Nephron progenitor cell (in vitro differentiated cells): Measurements from ENCODE around the gene IL12RB2.
"Not testable (repeated sequence)": the region's sequence is repeated elsewhere in the genome, so short reads cannot be mapped to it uniquely, and the experiment has no call there.

Source experiments
- DNase-seq: peaks from one replicate; pipeline ENCODE4 v3.0.0; 2021
- H3K27ac Mint-ChIP-seq: 2 replicates; pipeline ENCODE4 v1.8.0; 2021; ENCODE audit warnings: mild to moderate bottlenecking, moderate library complexity, mixed read lengths
- H3K27me3 Mint-ChIP-seq: 2 replicates; pipeline ENCODE4 v1.8.0; 2021; ENCODE audit warnings: mild to moderate bottlenecking, low read depth, mixed read lengths; ENCODE audit not compliant: poor library complexity
- H3K36me3 Mint-ChIP-seq: 2 replicates; pipeline ENCODE4 v1.8.0; 2021; ENCODE audit warnings: low read depth, mixed read lengths
- H3K4me1 Mint-ChIP-seq: 2 replicates; pipeline ENCODE4 v1.8.0; 2021; ENCODE audit warnings: mixed read lengths
- H3K4me3 Mint-ChIP-seq: 2 replicates; pipeline ENCODE4 v1.8.0; 2021; ENCODE audit warnings: mild to moderate bottlenecking, moderate library complexity, mixed read lengths
- H3K9me3 Mint-ChIP-seq: 2 replicates; pipeline ENCODE4 v1.8.0; 2021; ENCODE audit warnings: mild to moderate bottlenecking, moderate library complexity, mixed read lengths
- TF ChIP-seq, protein P1 (sequence below): fragments of 200-600 bp; sonication (generic); IDR thresholded peaks from 2 replicates; pipeline ENCODE4 v1.5.0; 2021; ENCODE audit warnings: antibody characterized with exemption

IL12RB2 gene

DNA sequence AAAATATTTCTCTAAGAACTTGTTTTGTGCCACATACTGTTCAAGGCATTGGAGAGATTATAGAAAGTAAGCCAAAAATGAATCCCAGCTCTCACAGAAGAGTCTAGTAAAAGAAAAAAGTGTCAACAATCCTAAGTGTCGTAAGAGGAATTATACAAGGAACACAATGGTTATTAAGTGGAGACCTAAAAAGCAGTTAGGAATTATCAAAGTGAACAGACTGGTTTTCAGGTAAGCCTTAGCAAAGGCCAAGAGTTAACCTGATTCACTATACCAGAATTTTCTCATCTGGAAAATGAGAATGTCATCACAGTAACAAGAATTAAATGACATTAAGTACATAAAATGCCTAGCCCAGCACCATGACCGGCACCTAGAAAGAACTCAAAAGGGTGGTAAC is 106.9 kb downstream of the IL12RB2 start:
- DNase-seq, result no peak
- Mint-ChIP-seq H3K27ac (no peak overlapping the region), H3K9me3 (no peaks in the 10 kb centered on the region), H3K4me3 (no peak overlapping the region), H3K27me3 (no peaks in the 10 kb centered on the region), H3K36me3 (peaks cover 76% of the 10 kb centered on the region), H3K4me1 (no peaks in the 10 kb centered on the region)
- TF ChIP-seq, protein P1, sequence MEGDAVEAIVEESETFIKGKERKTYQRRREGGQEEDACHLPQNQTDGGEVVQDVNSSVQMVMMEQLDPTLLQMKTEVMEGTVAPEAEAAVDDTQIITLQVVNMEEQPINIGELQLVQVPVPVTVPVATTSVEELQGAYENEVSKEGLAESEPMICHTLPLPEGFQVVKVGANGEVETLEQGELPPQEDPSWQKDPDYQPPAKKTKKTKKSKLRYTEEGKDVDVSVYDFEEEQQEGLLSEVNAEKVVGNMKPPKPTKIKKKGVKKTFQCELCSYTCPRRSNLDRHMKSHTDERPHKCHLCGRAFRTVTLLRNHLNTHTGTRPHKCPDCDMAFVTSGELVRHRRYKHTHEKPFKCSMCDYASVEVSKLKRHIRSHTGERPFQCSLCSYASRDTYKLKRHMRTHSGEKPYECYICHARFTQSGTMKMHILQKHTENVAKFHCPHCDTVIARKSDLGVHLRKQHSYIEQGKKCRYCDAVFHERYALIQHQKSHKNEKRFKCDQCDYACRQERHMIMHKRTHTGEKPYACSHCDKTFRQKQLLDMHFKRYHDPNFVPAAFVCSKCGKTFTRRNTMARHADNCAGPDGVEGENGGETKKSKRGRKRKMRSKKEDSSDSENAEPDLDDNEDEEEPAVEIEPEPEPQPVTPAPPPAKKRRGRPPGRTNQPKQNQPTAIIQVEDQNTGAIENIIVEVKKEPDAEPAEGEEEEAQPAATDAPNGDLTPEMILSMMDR, result no peak

DNA sequence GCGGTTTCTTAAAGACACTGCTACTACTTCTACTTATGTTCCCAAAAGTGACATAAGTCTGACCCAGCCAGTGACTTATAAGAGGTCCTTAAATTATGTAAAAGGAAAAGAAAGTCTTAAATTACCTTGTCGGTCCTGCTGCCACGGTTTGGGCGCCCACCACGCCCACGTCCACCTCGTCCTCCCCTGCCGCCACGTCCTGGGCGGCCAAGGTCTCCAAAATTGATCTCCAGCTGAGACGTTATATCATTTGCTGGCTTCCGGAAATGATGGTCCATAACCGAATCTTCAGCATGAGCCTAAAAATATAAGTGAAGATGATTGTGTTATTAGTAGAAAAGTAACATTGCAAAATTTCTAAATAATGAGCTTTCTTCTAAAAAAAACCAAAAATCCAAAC is 107.4 kb downstream of the IL12RB2 start:
- H3K27me3 Mint-ChIP-seq, result no peaks in the 10 kb centered on the region
- no peaks in the 10 kb centered on the region for H3K4me1 Mint-ChIP-seq
- peaks cover 76% of the 10 kb centered on the region for H3K36me3 Mint-ChIP-seq
- no peak overlapping the region for H3K4me3 Mint-ChIP-seq
- no peak for DNase-seq
- TF ChIP-seq, protein P1, result no peak
- no peak overlapping the region for H3K27ac Mint-ChIP-seq
- H3K9me3 Mint-ChIP-seq, result no peaks in the 10 kb centered on the region

DNA sequence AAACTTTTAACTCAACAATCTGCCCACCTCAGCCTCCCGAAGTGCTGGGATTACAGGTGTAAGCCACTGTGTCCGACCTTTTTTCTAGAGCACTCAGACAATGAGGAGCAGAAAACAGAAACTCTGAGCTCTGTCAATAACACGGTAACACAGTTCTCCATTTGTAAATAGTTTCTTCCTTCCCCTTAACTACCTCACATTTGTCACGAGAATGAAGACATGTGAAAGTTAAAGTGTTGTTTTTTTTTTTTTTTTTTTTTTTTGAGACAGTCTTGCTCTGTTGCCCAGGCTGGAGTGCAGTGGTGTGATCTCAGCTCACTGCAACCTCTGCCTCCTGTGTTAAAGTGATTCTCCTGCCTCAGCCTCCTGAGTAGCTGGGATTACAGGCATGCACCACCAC is 110.1 kb downstream of the IL12RB2 start:
- not testable (repeated sequence) for DNase-seq, H3K9me3 Mint-ChIP-seq, H3K27me3 Mint-ChIP-seq, H3K4me1 Mint-ChIP-seq, H3K4me3 Mint-ChIP-seq, H3K27ac Mint-ChIP-seq
- peaks cover 85% of the 10 kb centered on the region for H3K36me3 Mint-ChIP-seq

DNA sequence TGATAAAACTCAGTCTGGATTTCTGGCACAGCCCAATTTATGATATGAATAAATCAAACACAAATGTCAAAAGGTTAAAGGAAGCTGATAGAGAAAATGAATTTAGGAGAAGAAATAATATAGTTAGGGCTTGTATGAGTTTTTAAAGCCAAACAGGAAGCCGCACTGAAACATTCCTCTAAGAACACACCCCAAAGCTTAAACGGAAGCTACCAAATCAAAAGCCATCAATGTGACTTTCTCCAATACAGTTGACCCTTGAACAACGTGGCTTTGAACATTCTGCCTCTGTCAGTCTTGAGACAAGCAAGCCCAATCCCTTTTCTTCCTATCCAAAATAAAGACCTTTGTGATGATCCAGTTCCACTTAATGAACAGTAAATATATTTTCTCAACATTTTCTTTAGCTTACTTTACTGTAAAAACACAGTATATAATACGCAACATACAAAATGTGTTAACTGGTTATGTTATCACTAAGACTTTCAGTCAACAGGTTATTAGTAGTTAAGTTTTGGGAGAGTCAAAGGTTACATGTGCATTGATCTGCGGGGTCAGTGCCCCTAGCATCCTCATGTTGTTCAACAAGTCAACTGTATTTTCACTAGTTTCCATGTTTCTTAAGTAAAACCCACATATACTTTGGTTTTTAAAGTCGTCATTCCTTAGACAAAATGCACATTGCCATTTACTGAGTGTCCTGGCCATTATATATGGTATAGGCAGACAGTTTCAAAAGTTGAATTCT is 111.3 kb downstream of the IL12RB2 start:
- Mint-ChIP-seq H3K4me3 (no peak overlapping the region), H3K4me1 (no peaks in the 10 kb centered on the region), H3K9me3 (no peaks in the 10 kb centered on the region), H3K27me3 (no peaks in the 10 kb centered on the region), H3K36me3 (peaks cover 94% of the 10 kb centered on the region), H3K27ac (no peak overlapping the region)
- TF ChIP-seq, protein P1, result no peak
- DNase-seq, result no peak

DNA sequence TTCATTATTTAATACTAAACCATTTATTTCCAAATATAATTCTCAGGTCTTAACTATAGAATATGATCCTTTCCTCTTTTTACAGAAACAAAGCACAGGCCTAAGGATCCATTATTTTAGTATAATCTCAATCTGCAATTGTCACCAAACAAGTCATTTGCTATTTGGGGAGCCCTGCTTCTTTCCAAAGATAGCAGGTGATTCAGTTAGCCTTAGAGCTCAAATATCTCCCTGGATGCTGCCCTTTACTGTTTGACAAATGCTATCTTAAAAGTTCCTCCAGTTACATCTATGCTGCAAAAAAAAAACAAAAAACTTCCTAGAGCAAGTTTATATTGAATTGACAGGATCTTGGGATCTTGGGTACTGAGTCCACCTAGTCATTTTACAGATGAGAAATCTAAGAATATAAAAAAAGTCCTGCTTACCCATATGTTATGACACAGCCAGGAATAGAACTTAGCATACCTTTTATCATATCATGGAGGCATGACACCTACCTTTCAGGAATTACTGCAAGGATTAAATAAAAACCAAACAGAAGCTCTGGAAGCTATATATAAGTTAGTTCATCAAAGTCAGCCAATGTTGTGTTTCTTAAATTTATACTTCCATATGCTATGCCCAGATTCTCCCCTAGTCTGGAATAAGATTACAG is 113.3 kb downstream of the IL12RB2 start:
- Mint-ChIP-seq H3K4me1 (peaks cover 11% of the 10 kb centered on the region), H3K27ac (no peak overlapping the region), H3K9me3 (no peaks in the 10 kb centered on the region), H3K36me3 (peaks cover 94% of the 10 kb centered on the region), H3K4me3 (no peak overlapping the region), H3K27me3 (no peaks in the 10 kb centered on the region)
- TF ChIP-seq, protein P1, result no peak
- DNase-seq, result no peak

DNA sequence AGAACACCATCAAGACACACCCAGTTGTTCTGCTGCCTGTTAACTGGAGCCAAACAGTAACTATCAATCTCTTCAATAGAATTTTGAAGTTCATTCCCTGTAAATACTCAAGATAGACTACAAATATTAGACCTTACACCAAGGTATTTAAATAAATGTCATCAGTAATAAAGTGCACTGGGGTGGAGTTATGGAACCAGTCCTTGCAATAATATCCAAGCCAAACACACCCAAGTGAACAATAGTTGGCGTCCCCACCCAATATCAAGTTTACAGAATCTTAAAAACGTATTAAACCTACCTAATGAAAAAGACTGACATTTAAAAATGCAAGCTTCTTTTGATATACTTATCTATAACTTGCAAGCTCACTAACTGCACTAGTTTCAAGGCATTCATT is 119.8 kb downstream of the IL12RB2 start:
- Mint-ChIP-seq H3K27me3 (peaks cover 4% of the 10 kb centered on the region), H3K4me1 (peaks cover 49% of the 10 kb centered on the region), H3K9me3 (no peaks in the 10 kb centered on the region), H3K4me3 (peak overlapping the region; percentile 100), H3K36me3 (peaks cover 63% of the 10 kb centered on the region), H3K27ac (no peak overlapping the region)
- TF ChIP-seq, protein P1, result no peak
- DNase-seq, result no peak
